Chondrocyte (in vitro differentiated cells): Measurements from ENCODE around the gene NME5. TPM values are rescaled to one million over a fixed set of nuclear protein-coding genes. Genes with fewer than 3 reads are reported as not detected.

Experiments
- DNase-seq: peaks from one replicate; pipeline ENCODE4 v3.0.0; 2021; ENCODE audit warnings: mixed read lengths, low spot score
- H3K27ac Mint-ChIP-seq: one replicate; pipeline ENCODE4 v1.8.0; 2021; ENCODE audit warnings: mild to moderate bottlenecking, moderate library complexity, mixed read lengths; ENCODE audit not compliant: unreplicated experiment
- H3K27me3 Mint-ChIP-seq: 2 replicates; pipeline ENCODE4 v1.8.0; 2021; ENCODE audit warnings: low read depth, mixed read lengths
- H3K36me3 Mint-ChIP-seq: 2 replicates; pipeline ENCODE4 v1.8.0; 2021; ENCODE audit warnings: low read depth, mixed read lengths
- H3K4me1 Mint-ChIP-seq: 2 replicates; pipeline ENCODE4 v1.8.0; 2021; ENCODE audit warnings: low read depth, mild to moderate bottlenecking, mixed read lengths
- H3K4me3 Mint-ChIP-seq: one replicate; pipeline ENCODE4 v1.8.0; 2021; ENCODE audit warnings: mild to moderate bottlenecking, moderate library complexity, mixed read lengths; ENCODE audit not compliant: unreplicated experiment
- H3K9me3 Mint-ChIP-seq: 2 replicates; pipeline ENCODE4 v1.8.0; 2021; ENCODE audit warnings: low read depth, mixed read lengths
- long read RNA-seq: library from polyadenylated mRNA; stranded (forward); transcript quantifications from one replicate; pipeline ENCODE4 v2.0.0, GENCODE V29; 2021
- total RNA-seq: library from RNA; stranded (reverse); gene quantifications from 3 replicates; pipeline ENCODE4 v1.2.1, GENCODE V29; 2021
- TF ChIP-seq, protein P1 (sequence below): fragments of 200-600 bp; sonication (generic); IDR thresholded peaks from 2 replicates; pipeline ENCODE4 v1.5.0; 2021; ENCODE audit warnings: antibody characterized with exemption, mild to moderate bottlenecking, moderate library complexity

The NME5 gene, protein sequence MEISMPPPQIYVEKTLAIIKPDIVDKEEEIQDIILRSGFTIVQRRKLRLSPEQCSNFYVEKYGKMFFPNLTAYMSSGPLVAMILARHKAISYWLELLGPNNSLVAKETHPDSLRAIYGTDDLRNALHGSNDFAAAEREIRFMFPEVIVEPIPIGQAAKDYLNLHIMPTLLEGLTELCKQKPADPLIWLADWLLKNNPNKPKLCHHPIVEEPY
- 1.7 to 5.0 TPM (median 2.0 TPM) in 3 replicates for total RNA-seq
- long read RNA-seq, partial matches to known transcripts: 0 of 1 reads
- long read RNA-seq, other reads (novel, unspliced or antisense): 0 of 1 reads

DNA sequence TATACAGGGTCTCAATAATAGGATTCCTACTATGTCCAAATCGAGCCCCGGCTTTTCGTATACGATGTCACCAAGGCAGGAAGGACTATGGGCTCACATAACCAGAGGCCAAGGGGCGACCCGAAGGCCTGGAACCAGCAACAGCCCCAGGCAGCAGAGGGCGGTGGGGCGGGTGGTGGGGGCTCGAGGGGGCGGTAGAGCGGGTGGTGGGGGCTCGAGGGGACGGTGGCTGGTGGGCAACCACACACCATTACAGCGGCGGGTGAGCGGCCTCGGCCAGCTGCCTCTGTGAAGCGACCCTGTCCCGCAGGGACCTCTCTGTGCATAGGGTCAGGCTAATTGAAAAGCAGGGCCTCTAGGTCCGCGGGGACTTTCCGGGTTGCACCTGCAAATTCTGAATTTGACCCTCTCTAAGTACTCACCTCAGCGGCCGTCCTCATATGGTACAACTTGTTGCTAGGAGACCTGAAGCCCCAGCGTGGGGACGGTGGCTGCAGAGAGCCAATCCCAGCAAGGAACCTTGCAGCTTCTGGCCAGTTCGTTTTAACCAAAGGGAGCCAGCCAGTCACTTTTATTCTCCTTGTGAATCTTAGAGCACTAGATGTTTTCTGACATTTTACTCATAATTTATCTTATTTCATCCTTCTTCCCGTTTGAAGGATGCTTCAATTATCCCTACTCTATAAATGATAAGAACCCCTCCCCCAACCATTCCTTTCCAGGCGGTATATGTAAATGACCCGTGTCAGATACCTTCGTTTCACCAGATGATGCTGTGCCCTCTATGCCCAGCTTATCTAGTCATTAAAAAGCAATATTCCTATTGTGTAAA, at the start of gene NME5:
NME5 (minus strand) TSS at position 480 of the 832 bp plus-strand sequence. CDS start 648 bp downstream, outside the sequence.
- DNase-seq: no peak
- no peaks in the 10 kb centered on the region for H3K27me3 Mint-ChIP-seq
- TF ChIP-seq, protein P1, sequence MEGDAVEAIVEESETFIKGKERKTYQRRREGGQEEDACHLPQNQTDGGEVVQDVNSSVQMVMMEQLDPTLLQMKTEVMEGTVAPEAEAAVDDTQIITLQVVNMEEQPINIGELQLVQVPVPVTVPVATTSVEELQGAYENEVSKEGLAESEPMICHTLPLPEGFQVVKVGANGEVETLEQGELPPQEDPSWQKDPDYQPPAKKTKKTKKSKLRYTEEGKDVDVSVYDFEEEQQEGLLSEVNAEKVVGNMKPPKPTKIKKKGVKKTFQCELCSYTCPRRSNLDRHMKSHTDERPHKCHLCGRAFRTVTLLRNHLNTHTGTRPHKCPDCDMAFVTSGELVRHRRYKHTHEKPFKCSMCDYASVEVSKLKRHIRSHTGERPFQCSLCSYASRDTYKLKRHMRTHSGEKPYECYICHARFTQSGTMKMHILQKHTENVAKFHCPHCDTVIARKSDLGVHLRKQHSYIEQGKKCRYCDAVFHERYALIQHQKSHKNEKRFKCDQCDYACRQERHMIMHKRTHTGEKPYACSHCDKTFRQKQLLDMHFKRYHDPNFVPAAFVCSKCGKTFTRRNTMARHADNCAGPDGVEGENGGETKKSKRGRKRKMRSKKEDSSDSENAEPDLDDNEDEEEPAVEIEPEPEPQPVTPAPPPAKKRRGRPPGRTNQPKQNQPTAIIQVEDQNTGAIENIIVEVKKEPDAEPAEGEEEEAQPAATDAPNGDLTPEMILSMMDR: no peak
- peaks cover 8% of the 10 kb centered on the region for H3K4me1 Mint-ChIP-seq
- H3K36me3 Mint-ChIP-seq: no peaks in the 10 kb centered on the region
- H3K27ac Mint-ChIP-seq: no peak within 1 kb of the TSS
- no peaks in the 10 kb centered on the region for H3K9me3 Mint-ChIP-seq
- peak within 1 kb of the TSS; percentile 80 for H3K4me3 Mint-ChIP-seq

DNA sequence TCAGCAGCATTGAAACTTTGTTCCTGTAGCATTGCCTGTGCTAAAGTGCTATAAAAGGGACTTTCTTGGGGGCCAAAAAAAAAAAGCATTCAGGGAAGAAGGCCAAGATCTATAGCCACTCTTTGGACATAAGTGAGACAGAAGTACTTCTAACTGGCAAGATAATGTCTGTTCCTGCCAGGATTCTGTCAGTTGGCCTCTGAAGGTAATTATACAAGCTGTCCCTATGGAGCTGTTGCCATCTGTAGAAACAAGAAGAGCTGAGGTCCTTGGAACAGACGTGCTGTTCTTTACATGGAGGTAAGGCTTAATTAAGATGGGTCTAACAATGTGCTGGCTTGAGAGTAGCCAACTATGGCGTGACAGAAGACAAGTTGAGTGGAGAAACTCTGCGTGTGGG, 49.4 kb upstream of the NME5 start:
- Mint-ChIP-seq H3K27me3 (no peaks in the 10 kb centered on the region), H3K4me3 (no peak overlapping the region), H3K27ac (no peak overlapping the region), H3K36me3 (peaks cover 25% of the 10 kb centered on the region), H3K4me1 (no peaks in the 10 kb centered on the region), H3K9me3 (no peaks in the 10 kb centered on the region)
- TF ChIP-seq, protein P1: no peak
- no peak for DNase-seq

DNA sequence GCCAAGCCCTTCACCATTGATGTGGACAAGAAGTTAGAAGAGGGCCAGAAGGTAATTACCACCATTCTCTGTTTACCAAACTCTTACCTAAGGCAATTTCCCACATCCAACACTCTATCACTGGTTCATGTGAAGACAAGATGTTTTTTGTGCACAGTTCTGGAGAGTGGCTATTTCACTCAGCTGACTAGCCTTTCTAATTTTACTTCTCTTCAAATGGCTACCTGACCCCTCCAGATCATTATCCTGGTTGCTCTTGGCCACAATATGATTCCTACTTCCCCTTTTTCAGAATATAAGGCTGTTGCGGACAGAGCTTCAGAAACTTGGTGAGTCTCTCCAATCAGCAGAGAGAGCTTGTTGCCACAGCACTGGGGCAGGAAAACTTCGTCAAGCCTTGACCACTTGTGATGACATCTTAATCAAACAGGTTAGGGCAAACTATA, 46.8 kb upstream of the NME5 start:
- no peaks in the 10 kb centered on the region for H3K4me1 Mint-ChIP-seq
- DNase-seq: no peak
- H3K4me3 Mint-ChIP-seq: no peak overlapping the region
- H3K9me3 Mint-ChIP-seq: no peaks in the 10 kb centered on the region
- H3K27me3 Mint-ChIP-seq: no peaks in the 10 kb centered on the region
- TF ChIP-seq, protein P1: no peak
- no peak overlapping the region for H3K27ac Mint-ChIP-seq
- peaks cover 18% of the 10 kb centered on the region for H3K36me3 Mint-ChIP-seq

DNA sequence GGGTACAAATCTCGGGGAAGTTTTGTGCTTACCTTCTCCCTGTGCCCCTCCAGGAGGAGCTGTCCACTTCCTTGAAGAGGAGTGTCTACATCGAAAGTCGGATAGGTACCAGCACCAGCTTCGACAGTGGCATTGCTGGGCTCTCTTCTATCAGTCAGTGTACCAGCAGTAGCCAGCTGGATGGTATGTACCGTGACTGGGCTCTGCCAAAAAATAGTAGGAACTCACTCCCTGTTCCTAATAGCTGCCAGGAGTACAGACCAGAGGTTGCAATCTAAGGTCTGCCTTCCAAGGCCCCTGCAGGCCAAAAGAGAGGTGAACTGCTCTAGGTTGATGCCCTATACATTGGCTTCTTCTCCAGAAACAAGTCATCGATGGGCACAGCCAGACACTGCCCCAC, 43.6 kb upstream of the NME5 start:
- Mint-ChIP-seq H3K4me1 (peaks cover under 1% of the 10 kb centered on the region), H3K9me3 (no peaks in the 10 kb centered on the region), H3K27ac (no peak overlapping the region), H3K4me3 (no peak overlapping the region), H3K36me3 (peaks cover 11% of the 10 kb centered on the region), H3K27me3 (no peaks in the 10 kb centered on the region)
- DNase-seq: no peak
- TF ChIP-seq, protein P1: no peak

DNA sequence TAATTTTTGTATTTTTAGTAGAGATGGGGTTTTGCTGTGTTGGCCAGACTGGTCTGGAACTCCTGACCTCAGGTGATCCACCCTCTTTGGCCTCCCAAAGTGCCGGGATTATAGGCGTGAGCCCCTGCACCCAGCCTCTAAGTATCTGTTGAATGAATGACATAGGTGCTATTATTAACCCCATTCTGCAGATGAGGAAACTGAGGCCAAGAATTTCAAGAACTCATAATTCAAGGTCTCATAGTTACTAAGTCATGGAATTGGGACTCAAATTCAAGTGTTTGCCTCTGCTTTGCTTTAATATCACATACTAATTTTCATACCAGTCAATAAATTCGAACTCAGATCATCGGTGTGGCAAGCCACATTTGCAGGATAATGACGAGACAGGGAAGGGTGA, 41.6 kb upstream of the NME5 start:
- Mint-ChIP-seq H3K9me3 (no peaks in the 10 kb centered on the region), H3K36me3 (peaks cover 4% of the 10 kb centered on the region), H3K27ac (peak overlapping the region; percentile 13), H3K4me3 (no peak overlapping the region), H3K4me1 (peaks cover 13% of the 10 kb centered on the region), H3K27me3 (no peaks in the 10 kb centered on the region)
- TF ChIP-seq, protein P1: no peak
- no peak for DNase-seq
